Keratinocyte (primary cell): Measurements from ENCODE around the gene ZBTB49. TPM values are rescaled to one million over a fixed set of nuclear protein-coding genes. Genes with fewer than 3 reads are reported as not detected.

Experiments
- DNase-seq: peaks from one replicate; pipeline ENCODE4 v3.0.0-alpha.2; 2011; ENCODE audit warnings: low read depth, missing footprints, low spot score
- FAIRE-seq: peaks from 2 replicates; lab custom pipeline; 2011; peaks lifted over from hg19 to GRCh38; lab: Jason Lieb, UNC
- H2AFZ ChIP-seq: 2 replicates; pipeline ENCODE4 v1.6.0; 2012; ENCODE audit warnings: low read length, control low read depth, inconsistent platforms; ENCODE audit not compliant: control insufficient read depth
- H3K27ac ChIP-seq: 2 replicates; pipeline ENCODE4 v1.5.1; 2011; ENCODE audit warnings: low read length; ENCODE audit not compliant: control insufficient read depth, insufficient read depth
- H3K27me3 ChIP-seq: 3 replicates; pipeline ENCODE4 v1.6.0; 2011; ENCODE audit warnings: low read length; ENCODE audit not compliant: control insufficient read depth, insufficient read depth; ENCODE audit errors: extremely low read depth
- H3K36me3 ChIP-seq, 2 experiments: 2 replicates in 1 of 2; 3 replicates in 1 of 2; pipeline ENCODE4 v1.5.1; 2011; ENCODE audit warnings: low read length in 2 of 2, mild to moderate bottlenecking in 1 of 2; ENCODE audit not compliant: control insufficient read depth in 2 of 2, insufficient read depth in 2 of 2; ENCODE audit errors: extremely low read depth in 1 of 2
- H3K4me1 ChIP-seq: 3 replicates; pipeline ENCODE4 v1.5.1; 2011; ENCODE audit warnings: low read length; ENCODE audit not compliant: control insufficient read depth, insufficient read depth; ENCODE audit errors: extremely low read depth
- H3K4me2 ChIP-seq: 3 replicates; pipeline ENCODE4 v1.6.0; 2011; ENCODE audit warnings: low read depth, low read length; ENCODE audit not compliant: control insufficient read depth, insufficient read depth; ENCODE audit errors: extremely low read depth
- H3K4me3 ChIP-seq, 3 experiments: fragments of 200-600 bp in 1 of 3; sonication (generic) in 1 of 3; 2 replicates in 2 of 3; 3 replicates in 1 of 3; pipeline ENCODE4 v1.5.1; 2011 to 2016; ENCODE audit warnings: low read length in 3 of 3, mild to moderate bottlenecking in 3 of 3, control low read depth in 2 of 3, inconsistent platforms in 1 of 3, low read depth in 1 of 3, mixed read lengths in 1 of 3, mixed run types in 1 of 3, moderate library complexity in 1 of 3; ENCODE audit not compliant: control insufficient read depth in 2 of 3, insufficient read depth in 2 of 3; ENCODE audit errors: extremely low read depth in 1 of 3
- H3K79me2 ChIP-seq: 2 replicates; pipeline ENCODE4 v1.6.0; 2012; ENCODE audit warnings: low read length; ENCODE audit not compliant: control insufficient read depth, insufficient read depth
- H3K9ac ChIP-seq: 3 replicates; pipeline ENCODE4 v1.6.0; 2011; ENCODE audit warnings: low read length; ENCODE audit not compliant: control insufficient read depth, insufficient read depth; ENCODE audit errors: extremely low read depth
- H3K9me1 ChIP-seq: 3 replicates; pipeline ENCODE4 v1.6.0; 2011; ENCODE audit warnings: low read length; ENCODE audit not compliant: control insufficient read depth, insufficient read depth; ENCODE audit errors: extremely low read depth
- H3K9me3 ChIP-seq: 2 replicates; pipeline ENCODE4 v1.5.1; 2012; ENCODE audit warnings: low read depth, low read length; ENCODE audit not compliant: control insufficient read depth
- H4K20me1 ChIP-seq: 3 replicates; pipeline ENCODE4 v1.6.0; 2011; ENCODE audit warnings: low read length; ENCODE audit not compliant: control insufficient read depth, insufficient read depth; ENCODE audit errors: extremely low read depth
- CTCF ChIP-seq, 3 experiments: IDR thresholded peaks in 1 of 3; conservative IDR thresholded peaks in 1 of 3; optimal IDR thresholded peaks in 1 of 3; 2 replicates in 2 of 3; 3 replicates in 1 of 3; pipeline versions ENCODE3 to v1.5.1; 2011; ENCODE audit warnings: low read length in 3 of 3, mild to moderate bottlenecking in 3 of 3, moderate library complexity in 2 of 3, control low read depth in 1 of 3, inconsistent platforms in 1 of 3; ENCODE audit not compliant: insufficient read depth in 2 of 3; ENCODE audit errors: extremely low read depth in 1 of 3
- EZH2 ChIP-seq: IDR thresholded peaks from one replicate; pipeline ENCODE4 v1.6.1; 2012; ENCODE audit warnings: inconsistent platforms, mild to moderate bottlenecking, low read length, moderate library complexity
- dilution Hi-C: fragments of 300-500 bp; cut with MboI; formaldehyde crosslinking; loops from one replicate; pipeline ENCODE4 v1.7.0; 2020; ENCODE audit warnings: low sequenced_read_pairs; ENCODE audit not compliant: extremely low pct_ligation_motif_present
- polyA plus RNA-seq, 5 experiments: library from polyadenylated mRNA; depleted of rRNA in 3 of 5; stranded (reverse) in 3 of 5; stranded (forward) in 1 of 5; unstranded in 1 of 5; fragments of >200 nt; gene quantifications; 1 replicate in 1 of 5; 2 replicates in 3 of 5; 3 replicates in 1 of 5; pipeline versions ENCODE4 v1.2.1 to v1.2.3, GENCODE V29; 2011 to 2012; ENCODE audit warnings: missing spikeins in 2 of 5, low read depth in 1 of 5, low replicate concordance in 1 of 5

Gene ZBTB49
- polyA plus RNA-seq, 1 donor (not counting 4 experiments of a cell fraction or from before 2014, with no cell fraction given): 3.8 TPM

DNA sequence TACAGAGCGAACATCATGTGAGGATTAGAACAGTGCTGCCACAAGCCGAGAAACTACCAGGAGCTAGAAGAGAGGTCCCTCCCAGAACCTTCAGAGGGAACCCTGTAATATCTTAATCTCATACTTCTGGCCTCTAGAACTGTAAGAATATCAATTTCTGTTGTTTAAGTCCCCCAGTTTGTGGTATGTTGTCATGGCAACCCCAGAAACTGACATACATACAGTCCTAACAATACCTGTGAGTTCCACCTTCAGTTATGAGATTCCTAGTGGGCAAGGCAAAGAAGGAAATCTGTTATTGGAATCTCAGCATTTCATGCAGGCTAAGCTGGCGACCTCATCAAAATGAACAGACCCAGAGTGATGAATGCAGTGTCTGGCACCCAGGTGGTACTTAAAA is 42.5 kb downstream of the ZBTB49 start:
- Histone ChIP-seq H3K9me3 (no peaks in the 10 kb centered on the region), H4K20me1 (no peaks in the 10 kb centered on the region), H3K36me3 (no peaks in the 10 kb centered on the region), H3K4me3 (no peak overlapping the region), H3K9ac (no peak overlapping the region), H3K27ac (no peak overlapping the region), H3K9me1 (no peaks in the 10 kb centered on the region), H3K4me1 (no peaks in the 10 kb centered on the region), H3K79me2 (no peaks in the 10 kb centered on the region), H3K4me2 (no peak overlapping the region), H2AFZ (no peak overlapping the region), H3K27me3 (no peaks in the 10 kb centered on the region)
- TF ChIP-seq EZH2 (no peak), CTCF (optimal IDR thresholded peaks at IDR 0.05 in 1 of 3, IDR thresholded peaks at IDR 0.05 in 1 of 3, conservative IDR thresholded peaks at IDR 0.05 in 1 of 3; ENCODE audit: extremely low read depth in 1 of 3, insufficient read depth in 2 of 3, low read length in 3 of 3) (no peak)
- DNase-seq: no peak
- dilution Hi-C loops: no loop called here
- no peak for FAIRE-seq

GRCh38 chr4:4333265-4333706 is 43.2 kb downstream of the ZBTB49 start:
- Histone ChIP-seq H3K4me3 (no peak overlapping the region), H3K27ac (no peak overlapping the region), H4K20me1 (no peaks in the 10 kb centered on the region), H3K9ac (no peak overlapping the region), H2AFZ (no peak overlapping the region), H3K4me2 (no peak overlapping the region), H3K36me3 (no peaks in the 10 kb centered on the region), H3K4me1 (no peaks in the 10 kb centered on the region), H3K79me2 (no peaks in the 10 kb centered on the region), H3K27me3 (no peaks in the 10 kb centered on the region), H3K9me1 (no peaks in the 10 kb centered on the region), H3K9me3 (no peaks in the 10 kb centered on the region)
- DNase-seq (no peak), FAIRE-seq (no peak)
- dilution Hi-C loops: no loop called here
- TF ChIP-seq EZH2: no peak
- TF ChIP-seq CTCF (optimal IDR thresholded peaks at IDR 0.05 in 1 of 3, IDR thresholded peaks at IDR 0.05 in 1 of 3, conservative IDR thresholded peaks at IDR 0.05 in 1 of 3; ENCODE audit: extremely low read depth in 1 of 3, insufficient read depth in 2 of 3, low read length in 3 of 3): no peak
